Measurements from ENCODE around the gene NTHL1. TPM values are rescaled to one million over a fixed set of nuclear protein-coding genes. Genes with fewer than 3 reads are reported as not detected.

NTHL1 gene
- total RNA-seq, 1 donor from 2014 or later, result 28.5 TPM

GRCh38 chr16:2058872-2059271 is 11.2 kb upstream of the NTHL1 start:
- intact Hi-C loops (cut with DNase I), result no loop called here
- no peak overlapping the region for H3K27ac ChIP-seq
- no peak overlapping the region for H3K4me3 ChIP-seq
- TF ChIP-seq POLR2A (IDR thresholded peaks at IDR 0.05) (no peak), POLR2AphosphoS5 (IDR thresholded peaks at IDR 0.05; ENCODE audit: insufficient read depth in 1 of 2, low read depth in 1 of 2) (no peak)
- TF ChIP-seq, protein P1, sequence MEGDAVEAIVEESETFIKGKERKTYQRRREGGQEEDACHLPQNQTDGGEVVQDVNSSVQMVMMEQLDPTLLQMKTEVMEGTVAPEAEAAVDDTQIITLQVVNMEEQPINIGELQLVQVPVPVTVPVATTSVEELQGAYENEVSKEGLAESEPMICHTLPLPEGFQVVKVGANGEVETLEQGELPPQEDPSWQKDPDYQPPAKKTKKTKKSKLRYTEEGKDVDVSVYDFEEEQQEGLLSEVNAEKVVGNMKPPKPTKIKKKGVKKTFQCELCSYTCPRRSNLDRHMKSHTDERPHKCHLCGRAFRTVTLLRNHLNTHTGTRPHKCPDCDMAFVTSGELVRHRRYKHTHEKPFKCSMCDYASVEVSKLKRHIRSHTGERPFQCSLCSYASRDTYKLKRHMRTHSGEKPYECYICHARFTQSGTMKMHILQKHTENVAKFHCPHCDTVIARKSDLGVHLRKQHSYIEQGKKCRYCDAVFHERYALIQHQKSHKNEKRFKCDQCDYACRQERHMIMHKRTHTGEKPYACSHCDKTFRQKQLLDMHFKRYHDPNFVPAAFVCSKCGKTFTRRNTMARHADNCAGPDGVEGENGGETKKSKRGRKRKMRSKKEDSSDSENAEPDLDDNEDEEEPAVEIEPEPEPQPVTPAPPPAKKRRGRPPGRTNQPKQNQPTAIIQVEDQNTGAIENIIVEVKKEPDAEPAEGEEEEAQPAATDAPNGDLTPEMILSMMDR (IDR thresholded peaks at IDR 0.05), result no peak
- no peaks in the 10 kb centered on the region for H3K27me3 ChIP-seq
- no peak for DNase-seq (ENCODE audit: extremely low spot score in 2 of 2)
- H3K4me1 ChIP-seq, result no peaks in the 10 kb centered on the region
- H3K9me3 ChIP-seq, result no peaks in the 10 kb centered on the region
- H3K36me3 ChIP-seq, result peaks cover 0 to 60% of the 10 kb centered on the region in 2 donors

- H3K27ac ChIP-seq, result no peak overlapping the region
- no peaks in the 10 kb centered on the region for H3K9me3 ChIP-seq
- no peak for DNase-seq (ENCODE audit: extremely low spot score in 2 of 2)
- intact Hi-C loops (cut with DNase I), result no loop called here
- no peaks in the 10 kb centered on the region for H3K27me3 ChIP-seq
- H3K36me3 ChIP-seq, result peaks cover 0 to 60% of the 10 kb centered on the region in 2 donors
- H3K4me3 ChIP-seq, result no peak overlapping the region
- no peaks in the 10 kb centered on the region for H3K4me1 ChIP-seq
- TF ChIP-seq, protein P1 (IDR thresholded peaks at IDR 0.05), result no peak
- TF ChIP-seq POLR2AphosphoS5 (IDR thresholded peaks at IDR 0.05; ENCODE audit: insufficient read depth in 1 of 2, low read depth in 1 of 2) (no peak), POLR2A (IDR thresholded peaks at IDR 0.05) (no peak)
Measured at GRCh38 chr16:2058420-2058819, 10.8 kb upstream of the NTHL1 start.

DNA sequence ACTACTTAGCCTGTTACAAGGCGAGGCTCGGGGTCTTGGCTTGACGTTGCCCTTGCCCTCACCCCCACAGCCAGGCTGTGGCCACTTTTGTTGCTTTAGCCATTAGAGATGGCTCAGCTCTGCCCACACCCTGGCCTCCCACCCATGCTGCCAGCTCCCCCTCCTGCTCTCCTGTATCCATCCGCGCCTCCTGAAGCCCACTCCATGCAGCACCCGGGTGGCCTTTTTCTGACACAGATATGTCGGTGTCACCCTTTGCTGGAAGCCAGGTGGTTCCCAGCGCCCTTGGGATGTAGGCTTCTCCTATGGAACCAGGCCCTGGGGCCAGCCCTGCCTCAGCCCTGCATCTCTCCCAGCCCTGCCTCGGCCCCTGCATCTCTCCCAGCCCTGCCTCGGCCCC is 9.8 kb upstream of the NTHL1 start:
- no peak overlapping the region for H3K4me3 ChIP-seq
- H3K9me3 ChIP-seq, result no peaks in the 10 kb centered on the region
- DNase-seq (ENCODE audit: extremely low spot score in 2 of 2), result no peak
- no peak overlapping the region for H3K27ac ChIP-seq
- intact Hi-C loops (cut with DNase I), result no loop called here
- peaks cover 0 to 56% of the 10 kb centered on the region in 2 donors for H3K36me3 ChIP-seq
- TF ChIP-seq, protein P1 (IDR thresholded peaks at IDR 0.05), result no peak
- H3K27me3 ChIP-seq, result no peaks in the 10 kb centered on the region
- no peaks in the 10 kb centered on the region for H3K4me1 ChIP-seq

DNA sequence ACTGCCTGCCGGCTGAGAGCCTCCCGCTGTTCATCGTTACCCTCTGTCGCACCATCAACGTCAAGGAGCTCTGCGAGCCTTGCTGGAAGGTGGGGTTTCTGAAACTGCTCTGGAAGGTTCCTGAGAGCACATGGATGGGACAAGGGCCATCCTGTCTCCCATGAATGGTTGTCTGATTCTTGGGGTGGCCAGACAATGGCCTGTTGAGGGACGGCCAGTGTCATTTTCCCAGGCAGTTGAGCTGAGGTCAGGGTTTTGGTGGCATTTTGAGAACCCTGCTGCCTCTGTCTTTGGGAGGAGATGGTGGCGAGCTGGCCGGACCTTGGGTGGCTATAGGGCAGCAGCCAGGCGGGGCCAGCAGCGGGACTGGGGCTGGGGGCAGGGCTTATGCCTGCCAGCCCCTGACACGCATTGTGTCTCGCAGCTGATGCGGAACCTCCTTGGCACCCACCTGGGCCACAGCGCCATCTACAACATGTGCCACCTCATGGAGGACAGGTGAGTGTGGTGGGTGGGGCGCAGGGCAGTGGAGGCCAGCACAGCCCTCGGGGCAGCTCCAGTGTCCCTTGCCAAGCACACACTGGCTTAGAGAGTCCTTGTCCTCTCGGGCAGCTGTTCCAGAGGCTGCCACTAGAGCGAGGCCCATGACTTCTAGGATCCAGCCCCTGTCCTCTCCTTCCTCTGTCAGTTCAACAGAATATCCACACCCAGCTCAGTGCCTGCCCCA is 9.2 kb upstream of the NTHL1 start:
- TF ChIP-seq, protein P1 (IDR thresholded peaks at IDR 0.05), result peak in 1 of 3 experiments; percentile 25
- no peak for TF ChIP-seq POLR2AphosphoS5 (IDR thresholded peaks at IDR 0.05; ENCODE audit: insufficient read depth in 1 of 2, low read depth in 1 of 2)
- intact Hi-C loops (cut with DNase I), result no loop called here
- DNase-seq (ENCODE audit: extremely low spot score in 2 of 2), result no peak
- no peaks in the 10 kb centered on the region for H3K9me3 ChIP-seq
- H3K27me3 ChIP-seq, result no peaks in the 10 kb centered on the region
- H3K27ac ChIP-seq, result no peak overlapping the region
- peaks cover 0 to 50% of the 10 kb centered on the region in 2 donors for H3K36me3 ChIP-seq
- H3K4me3 ChIP-seq, result no peak overlapping the region
- no peaks in the 10 kb centered on the region for H3K4me1 ChIP-seq

DNA sequence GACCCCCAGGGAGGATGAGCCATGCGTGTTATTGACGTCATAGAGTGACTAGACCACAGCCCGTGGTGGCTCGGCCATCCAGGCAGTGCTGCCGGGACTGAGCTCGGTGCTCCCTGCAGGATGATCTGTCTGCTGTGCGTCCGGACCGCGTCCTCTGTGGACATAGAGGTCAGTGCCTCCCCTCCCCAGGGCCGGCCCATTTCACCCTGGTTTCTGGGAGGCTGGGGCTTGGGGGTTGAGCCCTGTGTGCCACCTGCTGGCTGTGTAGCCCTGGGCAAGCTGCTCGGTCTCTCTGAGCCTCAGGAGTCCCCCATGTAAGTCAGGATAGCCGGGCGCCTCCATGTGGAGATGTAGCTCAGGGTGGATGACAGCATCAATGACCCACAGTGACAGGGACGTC is 8.4 kb upstream of the NTHL1 start:
- TF ChIP-seq POLR2AphosphoS5 (IDR thresholded peaks at IDR 0.05; ENCODE audit: insufficient read depth in 1 of 2, low read depth in 1 of 2) (no peak), POLR2A (IDR thresholded peaks at IDR 0.05) (no peak)
- TF ChIP-seq, protein P1 (IDR thresholded peaks at IDR 0.05), result no peak
- Histone ChIP-seq H3K36me3 (peaks cover 0 to 48% of the 10 kb centered on the region in 2 donors), H3K27me3 (no peaks in the 10 kb centered on the region), H3K9me3 (no peaks in the 10 kb centered on the region), H3K4me3 (no peak overlapping the region), H3K4me1 (no peaks in the 10 kb centered on the region), H3K27ac (no peak overlapping the region)
- DNase-seq (ENCODE audit: extremely low spot score in 2 of 2), result no peak
- intact Hi-C loops (cut with DNase I), result no loop called here

Data from vagina (tissue), 2 donors.